ENCODE results near the gene IQCE.

IQCE gene

GRCh38 chr7:2521952-2522591 is 36.7 kb upstream of the IQCE start:
- peaks cover 4% of the 10 kb centered on the region; the same call in 1 of the 2 replicates for H3K27me3 ChIP-seq (ENCODE audit: control insufficient read depth, insufficient read depth, low read length)
- DNase-seq (ENCODE audit: low read depth, low spot score), result no peak
- WGBS (ENCODE audit: insufficient coverage, insufficient read length), result no CpG with 5 or more reads among the region's 17 CpGs
- H3K4me1 ChIP-seq (ENCODE audit: control insufficient read depth, insufficient read depth, low read length), result peaks cover 40% of the 10 kb centered on the region
- peaks cover 13% of the 10 kb centered on the region; the same call in 1 of the 2 replicates for H3K36me3 ChIP-seq (ENCODE audit: control insufficient read depth, insufficient read depth, low read length)
- H3K4me3 ChIP-seq (ENCODE audit: low read length), result no peak overlapping the region
- no peak overlapping the region for H3K27ac ChIP-seq (ENCODE audit: low read length)
- H3K9me3 ChIP-seq (ENCODE audit: control insufficient read depth, insufficient read depth, low read length), result no peaks in the 10 kb centered on the region

GRCh38 chr7:2522780-2523433 is 35.9 kb upstream of the IQCE start:
- Histone ChIP-seq H3K9me3 (ENCODE audit: control insufficient read depth, insufficient read depth, low read length) (no peaks in the 10 kb centered on the region), H3K4me3 (ENCODE audit: low read length) (no peak overlapping the region), H3K27ac (ENCODE audit: low read length) (no peak overlapping the region), H3K36me3 (ENCODE audit: control insufficient read depth, insufficient read depth, low read length) (peaks cover 14% of the 10 kb centered on the region; the same call in 1 of the 2 replicates), H3K4me1 (ENCODE audit: control insufficient read depth, insufficient read depth, low read length) (peaks cover 35% of the 10 kb centered on the region), H3K27me3 (ENCODE audit: control insufficient read depth, insufficient read depth, low read length) (peaks cover 4% of the 10 kb centered on the region; the same call in 1 of the 2 replicates)
- no CpG with 5 or more reads among the region's 19 CpGs for WGBS (ENCODE audit: insufficient coverage, insufficient read length)
- no peak for DNase-seq (ENCODE audit: low read depth, low spot score)

GRCh38 chr7:2523461-2523936 is 35.3 kb upstream of the IQCE start:
- no CpG with 5 or more reads among the region's 22 CpGs for WGBS (ENCODE audit: insufficient coverage, insufficient read length)
- Histone ChIP-seq H3K27ac (ENCODE audit: low read length) (no peak overlapping the region), H3K36me3 (ENCODE audit: control insufficient read depth, insufficient read depth, low read length) (peaks cover 15% of the 10 kb centered on the region; the same call in 1 of the 2 replicates), H3K4me1 (ENCODE audit: control insufficient read depth, insufficient read depth, low read length) (peaks cover 34% of the 10 kb centered on the region), H3K27me3 (ENCODE audit: control insufficient read depth, insufficient read depth, low read length) (peaks cover under 1% of the 10 kb centered on the region; the same call in 1 of the 2 replicates), H3K4me3 (ENCODE audit: low read length) (no peak overlapping the region), H3K9me3 (ENCODE audit: control insufficient read depth, insufficient read depth, low read length) (no peaks in the 10 kb centered on the region)
- DNase-seq (ENCODE audit: low read depth, low spot score), result no peak

- Histone ChIP-seq H3K36me3 (ENCODE audit: control insufficient read depth, insufficient read depth, low read length) (peaks cover 18% of the 10 kb centered on the region; the same call in 1 of the 2 replicates), H3K27me3 (ENCODE audit: control insufficient read depth, insufficient read depth, low read length) (no peaks in the 10 kb centered on the region), H3K4me3 (ENCODE audit: low read length) (no peak overlapping the region), H3K4me1 (ENCODE audit: control insufficient read depth, insufficient read depth, low read length) (peaks cover 34% of the 10 kb centered on the region), H3K27ac (ENCODE audit: low read length) (no peak overlapping the region), H3K9me3 (ENCODE audit: control insufficient read depth, insufficient read depth, low read length) (no peaks in the 10 kb centered on the region)
- DNase-seq (ENCODE audit: low read depth, low spot score), result no peak
- whole genome bisulfite sequencing (ENCODE audit: insufficient coverage, insufficient read length), result no CpG with 5 or more reads among the region's 51 CpGs
Measured at GRCh38 chr7:2523941-2524807, 34.6 kb upstream of the IQCE start.

- Histone ChIP-seq H3K36me3 (ENCODE audit: control insufficient read depth, insufficient read depth, low read length) (peaks cover 18% of the 10 kb centered on the region; the same call in 1 of the 2 replicates), H3K9me3 (ENCODE audit: control insufficient read depth, insufficient read depth, low read length) (no peaks in the 10 kb centered on the region), H3K27me3 (ENCODE audit: control insufficient read depth, insufficient read depth, low read length) (no peaks in the 10 kb centered on the region), H3K4me3 (ENCODE audit: low read length) (no peak overlapping the region), H3K27ac (ENCODE audit: low read length) (no peak overlapping the region), H3K4me1 (ENCODE audit: control insufficient read depth, insufficient read depth, low read length) (peaks cover 34% of the 10 kb centered on the region)
- DNase-seq (ENCODE audit: low read depth, low spot score), result peak; percentile 72
- no CpG with 5 or more reads among the region's 53 CpGs for WGBS (ENCODE audit: insufficient coverage, insufficient read length)
Measured at GRCh38 chr7:2524808-2525657, 33.7 kb upstream of the IQCE start.

- Histone ChIP-seq H3K4me3 (ENCODE audit: low read length) (no peak overlapping the region), H3K27me3 (ENCODE audit: control insufficient read depth, insufficient read depth, low read length) (no peaks in the 10 kb centered on the region), H3K9me3 (ENCODE audit: control insufficient read depth, insufficient read depth, low read length) (no peaks in the 10 kb centered on the region), H3K4me1 (ENCODE audit: control insufficient read depth, insufficient read depth, low read length) (peaks cover 31% of the 10 kb centered on the region), H3K27ac (ENCODE audit: low read length) (no peak overlapping the region), H3K36me3 (ENCODE audit: control insufficient read depth, insufficient read depth, low read length) (peaks cover 18% of the 10 kb centered on the region; the same call in 1 of the 2 replicates)
- DNase-seq (ENCODE audit: low read depth, low spot score), result no peak
- WGBS (ENCODE audit: insufficient coverage, insufficient read length), result no CpG with 5 or more reads among the region's 36 CpGs
Measured at GRCh38 chr7:2525658-2526630, 32.8 kb upstream of the IQCE start.

GRCh38 chr7:2526659-2527504 is 31.9 kb upstream of the IQCE start:
- no peak for DNase-seq (ENCODE audit: low read depth, low spot score)
- no CpG with 5 or more reads among the region's 40 CpGs for WGBS (ENCODE audit: insufficient coverage, insufficient read length)
- Histone ChIP-seq H3K36me3 (ENCODE audit: control insufficient read depth, insufficient read depth, low read length) (peaks cover 18% of the 10 kb centered on the region; the same call in 1 of the 2 replicates), H3K4me3 (ENCODE audit: low read length) (no peak overlapping the region), H3K27ac (ENCODE audit: low read length) (no peak overlapping the region), H3K4me1 (ENCODE audit: control insufficient read depth, insufficient read depth, low read length) (peaks cover 25% of the 10 kb centered on the region), H3K27me3 (ENCODE audit: control insufficient read depth, insufficient read depth, low read length) (no peaks in the 10 kb centered on the region), H3K9me3 (ENCODE audit: control insufficient read depth, insufficient read depth, low read length) (no peaks in the 10 kb centered on the region)

- Histone ChIP-seq H3K4me3 (ENCODE audit: low read length) (no peak overlapping the region), H3K36me3 (ENCODE audit: control insufficient read depth, insufficient read depth, low read length) (peaks cover 18% of the 10 kb centered on the region; the same call in 1 of the 2 replicates), H3K27me3 (ENCODE audit: control insufficient read depth, insufficient read depth, low read length) (no peaks in the 10 kb centered on the region), H3K4me1 (ENCODE audit: control insufficient read depth, insufficient read depth, low read length) (peaks cover 21% of the 10 kb centered on the region), H3K27ac (ENCODE audit: low read length) (no peak overlapping the region), H3K9me3 (ENCODE audit: control insufficient read depth, insufficient read depth, low read length) (no peaks in the 10 kb centered on the region)
- no peak for DNase-seq (ENCODE audit: low read depth, low spot score)
- WGBS (ENCODE audit: insufficient coverage, insufficient read length), result no CpG with 5 or more reads among the region's 17 CpGs
Measured at GRCh38 chr7:2527505-2528467, 31.0 kb upstream of the IQCE start.

All from iPS DF 6.9 (cell line).